Heart left ventricle (tissue), 16 donors: ENCODE data around the gene ICE1. TPM values are rescaled to one million over a fixed set of nuclear protein-coding genes. Genes with fewer than 3 reads are reported as not detected.
A peak's percentile ranks its signal among the peaks of the same experiment; 100 is the strongest.

Source experiments
- ATAC-seq, 4 donors: fragments of 200-7000 bp; cut with Tn5 transposase; one replicate each; pipeline ENCODE4 v1.9.1; 2020 to 2022; ENCODE audit warnings: moderate library complexity in 4 of 4, mild to moderate bottlenecking in 3 of 4, moderate number of reproducible peaks in 1 of 4
- DNase-seq, 5 donors: peaks; one replicate each; pipeline ENCODE4 v3.0.0-alpha.2; 2020
- H3K27ac ChIP-seq, 12 donors: fragments of 200-600 bp; sonication (generic) in 4 of 12; one replicate each; pipeline versions ENCODE4 v1.5.0 to v1.8.0; 2016 to 2022; ENCODE audit warnings: mild to moderate bottlenecking in 2 of 12
- H3K27me3 ChIP-seq, 9 donors: fragments of 200-600 bp; sonication (generic) in 2 of 9; one replicate each; pipeline versions ENCODE4 v1.5.1 to v1.8.0; 2016 to 2022; ENCODE audit warnings: mild to moderate bottlenecking in 3 of 9
- H3K36me3 ChIP-seq, 9 donors: fragments of 200-600 bp; sonication (generic) in 2 of 9; one replicate each; pipeline versions ENCODE4 v1.5.0 to v1.8.0; 2018 to 2022; ENCODE audit warnings: mild to moderate bottlenecking in 2 of 9
- H3K4me1 ChIP-seq, 12 donors: fragments of 200-600 bp; sonication (generic) in 4 of 12; one replicate each; pipeline versions ENCODE4 v1.5.0 to v1.8.0; 2016 to 2022; ENCODE audit warnings: mild to moderate bottlenecking in 3 of 12
- H3K4me3 ChIP-seq, 12 donors: fragments of 200-600 bp; sonication (generic) in 4 of 12; one replicate each; pipeline versions ENCODE4 v1.5.0 to v1.8.0; 2017 to 2022; ENCODE audit warnings: mild to moderate bottlenecking in 9 of 12, moderate library complexity in 4 of 12
- H3K9me3 ChIP-seq, 12 donors: fragments of 200-600 bp; sonication (generic) in 4 of 12; one replicate each; pipeline versions ENCODE4 v1.5.0 to v1.8.0; 2016 to 2022; ENCODE audit warnings: mild to moderate bottlenecking in 1 of 12
- CTCF ChIP-seq, 12 donors: fragments of 200-600 bp; sonication (generic) in 4 of 12; IDR thresholded peaks; one replicate each; pipeline versions ENCODE4 v1.5.0 to v1.8.0; 2018 to 2022; ENCODE audit warnings: antibody characterized with exemption in 12 of 12, mild to moderate bottlenecking in 5 of 12
- POLR2A ChIP-seq, 2 donors: fragments of 450-650 bp; IDR thresholded peaks; one replicate each; pipeline ENCODE4 v1.6.1; 2017; ENCODE audit warnings: antibody characterized with exemption in 2 of 2, mild to moderate bottlenecking in 2 of 2, moderate library complexity in 2 of 2
- WGBS, 4 donors: extraction: QIAGEN DNeasy Blood & Tissue Kit in 2 of 4; methylation state at CpG; one replicate each; pipeline versions ENCODE4 v1.1.5 to v1.1.7; 2013 to 2018; 5-methylcytosine and 5-hydroxymethylcytosine counted together
- intact Hi-C, 10 donors: fragments of 100-400 bp; cut with DNase I; formaldehyde crosslinking; loops; one replicate each; pipeline versions ENCODE4 v1.11.1 to v1.14.2; 2022
- polyA plus RNA-seq, 2 donors: library from polyadenylated mRNA; stranded (reverse); fragments of 200-250 nt; gene quantifications; one replicate each; pipeline ENCODE4 v1.2.3, GENCODE V29; 2013
- total RNA-seq, 9 donors: library from RNA; depleted of rRNA in 2 of 9; stranded (reverse); fragments of >200 nt in 2 of 9; fragmentation: NEBNext Ultra II Directional in 3 of 9; extraction: Animal tissue kit (Norgen Biotek cat#: 25700) in 3 of 9; gene quantifications; one replicate each; pipeline versions ENCODE4 v1.1.0 to v1.2.4, GENCODE V29; 2016 to 2023
- donor health status: ischemic (EF 13 %, LVEDD 7.1; RV severe dilation, severe dysfunction).
- donor health status: healthy with polysubstance abuse.
- donor health status: DM: no; HTN: yes; CAD: no.
- donor health status: DM: no; HTN: no; CAD: no.
- donor health status: ischemic (EF 25% LVEDD 6.9; RV normal size, moderate dysfunction).
- donor health status: ischemic (EF 25% LVEDD 5.7; RV mildly dilated, moderate dysfunction).
- donor health status: healthy.
- donor health status: DM: yes; HTN: yes; CAD: no.
- donor health status: ischemic (EF 35%, LVEDD 5.7; RV mildly dilated, moderate dysfunction).
- donor health status: nonischemic (EF 11% LVEDD 7.7; RV severe dilation, severe dysfunction).
- donor health status: DM: yes; HTN: yes; CAD: no.
- donor health status: PGD.
- donor health status: ischemic (EF 29% LVEDD 5.4; RV normal size, mild dysfunction).
- donor health status: nonischemic (EF 23%, LVEDD 6.1; RV moderate dilation, normal function).

Gene ICE1
- total and polyA plus RNA-seq, 11 donors: 4.8 to 21.4 (median 18.7) TPM

DNA sequence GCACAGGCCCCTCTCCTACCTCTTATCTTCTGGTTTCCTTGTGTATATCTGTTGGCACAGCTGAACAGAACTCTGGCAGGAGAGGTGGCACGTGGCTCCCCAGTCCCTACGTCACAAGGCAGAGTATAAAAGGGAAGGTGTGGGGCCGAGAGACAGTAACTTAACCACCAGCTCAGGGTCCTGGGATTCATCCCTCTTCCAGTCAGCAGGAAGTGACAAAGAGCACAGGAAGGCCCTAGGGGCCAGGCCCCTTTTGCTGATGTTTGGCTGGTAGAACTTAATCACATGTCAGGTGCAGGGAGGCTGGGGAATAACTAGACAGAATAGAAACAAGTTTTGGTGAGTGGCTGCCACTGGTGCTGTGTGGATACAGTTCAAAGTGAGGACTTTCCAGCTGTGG, 4.5 kb upstream of the ICE1 start:
- no peak for DNase-seq
- Histone ChIP-seq H3K36me3 (no peaks in the 10 kb centered on the region), H3K4me3 (no peak overlapping the region), H3K4me1 (peaks cover 0 to 15% (median 9%) of the 10 kb centered on the region in 12 donors), H3K27ac (no peak overlapping the region), H3K27me3 (no peaks in the 10 kb centered on the region), H3K9me3 (no peaks in the 10 kb centered on the region)
- no peak for ATAC-seq
- no peak for TF ChIP-seq POLR2A (IDR thresholded peaks at IDR 0.05)
- no peak for TF ChIP-seq CTCF (IDR thresholded peaks at IDR 0.05)
- WGBS, 4 donors: 39 to 61% (median 56%) methylated on average over 3 of the region's 3 CpGs
- intact Hi-C loops: loop anchor here in 9 of 10 donors (2.0 to 5.0 kb wide), 6 partner anchors 275 to 541 kb away; partner anchors contain the start of gene ADAMTS16 (in 6 of the 9)

DNA sequence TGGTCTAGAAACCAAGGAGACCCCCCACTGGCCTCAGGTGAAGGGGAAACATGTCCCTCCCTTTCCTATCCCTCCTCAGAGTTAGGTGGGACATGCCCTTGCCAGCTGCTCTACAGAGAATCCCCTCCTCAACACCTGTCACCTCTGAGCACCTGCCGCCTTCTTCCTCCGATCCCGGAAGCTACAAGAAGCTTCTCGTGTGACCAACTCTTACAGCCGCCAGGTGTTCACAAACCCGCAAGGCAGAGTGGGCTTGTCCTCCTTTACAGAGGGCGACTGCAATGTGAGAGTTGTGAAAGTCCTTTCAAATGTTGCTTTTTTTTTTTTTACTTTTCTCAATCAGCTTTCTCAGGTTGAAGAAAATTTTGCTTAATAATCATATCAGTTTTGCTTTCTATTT, 3.7 kb upstream of the ICE1 start:
- intact Hi-C loops: loop anchor here (1.0 to 5.0 kb wide), 7 partner anchors 276 to 541 kb away; partner anchors contain the start of gene ADAMTS16 (in 6 of the 10)
- H3K9me3 ChIP-seq: no peaks in the 10 kb centered on the region
- no peak overlapping the region for H3K27ac ChIP-seq
- TF ChIP-seq CTCF (IDR thresholded peaks at IDR 0.05) (no peak), POLR2A (IDR thresholded peaks at IDR 0.05) (no peak)
- no peak for DNase-seq
- no peak for ATAC-seq
- peaks cover 4 to 20% (median 15%) of the 10 kb centered on the region in 12 donors for H3K4me1 ChIP-seq
- WGBS, 4 donors: 88 to 93% (median 92%) methylated on average over 7 of the region's 7 CpGs
- H3K27me3 ChIP-seq: no peaks in the 10 kb centered on the region
- no peak overlapping the region for H3K4me3 ChIP-seq
- H3K36me3 ChIP-seq: no peaks in the 10 kb centered on the region

- no peak for TF ChIP-seq POLR2A (IDR thresholded peaks at IDR 0.05)
- TF ChIP-seq CTCF (IDR thresholded peaks at IDR 0.05): peak; percentile 44 to 76 (median 71)
- intact Hi-C loops: loop anchor here (1.0 to 5.0 kb wide), 8 partner anchors 277 to 958 kb away; partner anchors contain the start of genes ADAMTS16 (in 6 of the 10) and MED10 (in 1 of the 10)
- no peak overlapping the region for H3K27ac ChIP-seq
- H3K27me3 ChIP-seq: no peaks in the 10 kb centered on the region
- H3K9me3 ChIP-seq: no peaks in the 10 kb centered on the region
- no peaks in the 10 kb centered on the region for H3K36me3 ChIP-seq
- H3K4me3 ChIP-seq: no peak overlapping the region
- ATAC-seq (no peak), DNase-seq (peak in 1 of 5 donors; percentile 51)
- H3K4me1 ChIP-seq: peaks cover 7 to 28% (median 23%) of the 10 kb centered on the region in 12 donors
- 25 to 35% (median 32%) methylated on average over 11 of the region's 11 CpGs for WGBS, 4 donors
Measured at GRCh38 chr5:5419291-5420210, 2.9 kb upstream of the ICE1 start.

DNA sequence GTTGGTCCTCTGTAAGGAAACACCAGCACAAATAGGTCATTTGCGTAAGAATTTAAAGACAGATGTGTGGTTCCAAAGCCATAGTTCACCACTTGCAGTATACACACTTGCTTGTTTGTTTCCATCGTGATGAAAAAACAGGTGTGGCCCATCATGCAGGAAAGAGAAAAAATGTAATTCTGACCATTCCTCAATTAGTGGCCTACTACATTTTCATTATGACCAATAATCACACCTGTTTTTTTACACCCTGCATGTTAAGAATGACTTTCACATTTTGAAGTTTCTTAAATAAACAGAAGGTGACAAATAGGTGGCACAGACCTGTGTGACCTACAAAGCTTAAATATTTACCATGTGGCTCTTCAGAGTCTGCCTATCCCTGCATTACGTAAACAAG, 2.2 kb upstream of the ICE1 start:
- no peak overlapping the region for H3K4me3 ChIP-seq
- DNase-seq (no peak), ATAC-seq (no peak)
- no peaks in the 10 kb centered on the region for H3K36me3 ChIP-seq
- H3K27ac ChIP-seq: no peak overlapping the region
- no peaks in the 10 kb centered on the region for H3K9me3 ChIP-seq
- 84 to 89% (median 87%) methylated on average over 3 of the region's 3 CpGs for WGBS, 4 donors
- peaks cover 7 to 35% (median 28%) of the 10 kb centered on the region in 12 donors for H3K4me1 ChIP-seq
- H3K27me3 ChIP-seq: no peaks in the 10 kb centered on the region
- TF ChIP-seq POLR2A (IDR thresholded peaks at IDR 0.05) (no peak), CTCF (IDR thresholded peaks at IDR 0.05) (no peak)
- intact Hi-C loops: loop anchor here in 3 of 10 donors (2.0 to 5.0 kb wide), 3 partner anchors 541 to 957 kb away; partner anchors contain the start of gene MED10 (in 1 of the 3)
